ENCODE measurements around the gene KRT7.

KRT7 gene

GRCh38 chr12:52210186-52210924 lies 22.7 kb upstream of the KRT7 start:
- no peak overlapping the region for H3K9ac ChIP-seq (ENCODE audit: low read length)
- no peaks in the 10 kb centered on the region for H3K9me3 ChIP-seq (ENCODE audit: low read length)
- no peaks in the 10 kb centered on the region for H3K79me2 ChIP-seq (ENCODE audit: insufficient read depth, low read length)
- H2AFZ ChIP-seq (ENCODE audit: low read length): no peak overlapping the region
- no peak overlapping the region for H3K27ac ChIP-seq (ENCODE audit: low read depth, low read length, poor library complexity, severe bottlenecking)
- no peaks in the 10 kb centered on the region for H3K36me3 ChIP-seq (ENCODE audit: insufficient read depth, low read length)
- H3K9me2 ChIP-seq (ENCODE audit: low read depth, low read length): no peaks in the 10 kb centered on the region
- H3K4me1 ChIP-seq (ENCODE audit: insufficient read depth, low read length, severe bottlenecking): no peaks in the 10 kb centered on the region
- no peak overlapping the region for H3K4me3 ChIP-seq (ENCODE audit: low read depth, low read length, poor library complexity, severe bottlenecking)
- H3K27me3 ChIP-seq (ENCODE audit: insufficient read depth, low read length): 0 out of 2 replicates have a peak, but pooled peaks cover under 1% of the 10 kb centered on the region
- H3K4me2 ChIP-seq (ENCODE audit: low read length): no peak overlapping the region
- no peak for TF ChIP-seq CTCF (IDR thresholded peaks at IDR 0.05; ENCODE audit: low read length)
- no peak for TF ChIP-seq EZH2 (IDR thresholded peaks at IDR 0.05; ENCODE audit: borderline replicate concordance, low read length)
- H4K20me1 ChIP-seq (ENCODE audit: insufficient read depth, low read length): no peaks in the 10 kb centered on the region
- H3F3A ChIP-seq (ENCODE audit: insufficient read depth, low read length): no peaks in the 10 kb centered on the region

GRCh38 chr12:52210925-52211650 lies 22.0 kb upstream of the KRT7 start:
- Histone ChIP-seq H3K9me3 (ENCODE audit: low read length) (no peaks in the 10 kb centered on the region), H3K79me2 (ENCODE audit: insufficient read depth, low read length) (no peaks in the 10 kb centered on the region), H3K4me3 (ENCODE audit: low read depth, low read length, poor library complexity, severe bottlenecking) (no peak overlapping the region), H3K27ac (ENCODE audit: low read depth, low read length, poor library complexity, severe bottlenecking) (no peak overlapping the region), H3K36me3 (ENCODE audit: insufficient read depth, low read length) (no peaks in the 10 kb centered on the region), H3K4me1 (ENCODE audit: insufficient read depth, low read length, severe bottlenecking) (no peaks in the 10 kb centered on the region), H4K20me1 (ENCODE audit: insufficient read depth, low read length) (no peaks in the 10 kb centered on the region), H3F3A (ENCODE audit: insufficient read depth, low read length) (no peaks in the 10 kb centered on the region), H3K27me3 (ENCODE audit: insufficient read depth, low read length) (0 out of 2 replicates have a peak, but pooled peaks cover 3% of the 10 kb centered on the region), H3K9me2 (ENCODE audit: low read depth, low read length) (no peaks in the 10 kb centered on the region), H3K9ac (ENCODE audit: low read length) (no peak overlapping the region), H3K4me2 (ENCODE audit: low read length) (no peak overlapping the region), H2AFZ (ENCODE audit: low read length) (no peak overlapping the region)
- no peak for TF ChIP-seq EZH2 (IDR thresholded peaks at IDR 0.05; ENCODE audit: borderline replicate concordance, low read length)
- no peak for TF ChIP-seq CTCF (IDR thresholded peaks at IDR 0.05; ENCODE audit: low read length)

GRCh38 chr12:52211716-52212585 lies 21.1 kb upstream of the KRT7 start:
- H3K36me3 ChIP-seq (ENCODE audit: insufficient read depth, low read length): no peaks in the 10 kb centered on the region
- H3K4me3 ChIP-seq (ENCODE audit: low read depth, low read length, poor library complexity, severe bottlenecking): no peak overlapping the region
- H3F3A ChIP-seq (ENCODE audit: insufficient read depth, low read length): no peaks in the 10 kb centered on the region
- no peak overlapping the region for H3K9ac ChIP-seq (ENCODE audit: low read length)
- no peaks in the 10 kb centered on the region for H4K20me1 ChIP-seq (ENCODE audit: insufficient read depth, low read length)
- no peaks in the 10 kb centered on the region for H3K79me2 ChIP-seq (ENCODE audit: insufficient read depth, low read length)
- no peak overlapping the region for H3K4me2 ChIP-seq (ENCODE audit: low read length)
- no peaks in the 10 kb centered on the region for H3K9me3 ChIP-seq (ENCODE audit: low read length)
- H3K9me2 ChIP-seq (ENCODE audit: low read depth, low read length): no peaks in the 10 kb centered on the region
- no peak overlapping the region for H2AFZ ChIP-seq (ENCODE audit: low read length)
- H3K27me3 ChIP-seq (ENCODE audit: insufficient read depth, low read length): 0 out of 2 replicates have a peak, but pooled peaks cover 3% of the 10 kb centered on the region
- TF ChIP-seq EZH2 (IDR thresholded peaks at IDR 0.05; ENCODE audit: borderline replicate concordance, low read length): no peak
- no peak for TF ChIP-seq CTCF (IDR thresholded peaks at IDR 0.05; ENCODE audit: low read length)
- no peaks in the 10 kb centered on the region for H3K4me1 ChIP-seq (ENCODE audit: insufficient read depth, low read length, severe bottlenecking)
- no peak overlapping the region for H3K27ac ChIP-seq (ENCODE audit: low read depth, low read length, poor library complexity, severe bottlenecking)

All from OCI-LY1 (cell line).